Activated CD4-positive, alpha-beta T cell treated with anti-CD3 and anti-CD28 coated beads, Interleukin-2, amount 50 U/mL, for 16 hours (primary cell): Measurements from ENCODE around the gene SHF.
"Not testable (repeated sequence)": the region's sequence is repeated elsewhere in the genome, so short reads cannot be mapped to it uniquely, and the experiment has no call there.

Experiments
- DNase-seq: peaks from one replicate; pipeline ENCODE4 v3.0.0-alpha.2; 2020

Gene SHF

DNA sequence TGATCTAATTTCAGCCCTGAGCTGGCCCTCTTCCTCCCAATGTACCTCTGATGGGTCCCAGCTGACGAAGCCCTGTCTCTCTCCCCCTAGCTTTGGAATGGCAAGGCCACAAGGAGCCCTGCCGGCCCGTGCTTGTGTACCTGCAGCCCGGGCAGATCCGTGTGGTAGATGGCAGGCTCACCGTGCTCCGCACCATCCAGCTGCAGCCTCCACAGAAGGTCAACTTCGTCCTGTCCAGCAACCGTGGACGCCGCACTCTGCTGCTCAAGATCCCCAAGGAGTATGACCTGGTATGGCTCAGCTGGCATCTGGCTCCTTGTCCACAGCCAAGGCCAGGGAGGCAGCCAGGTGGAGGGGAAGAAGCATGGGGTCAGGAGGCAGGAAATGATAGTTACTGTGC is 43.8 kb downstream of the SHF start:
- DNase-seq, result no peak

DNA sequence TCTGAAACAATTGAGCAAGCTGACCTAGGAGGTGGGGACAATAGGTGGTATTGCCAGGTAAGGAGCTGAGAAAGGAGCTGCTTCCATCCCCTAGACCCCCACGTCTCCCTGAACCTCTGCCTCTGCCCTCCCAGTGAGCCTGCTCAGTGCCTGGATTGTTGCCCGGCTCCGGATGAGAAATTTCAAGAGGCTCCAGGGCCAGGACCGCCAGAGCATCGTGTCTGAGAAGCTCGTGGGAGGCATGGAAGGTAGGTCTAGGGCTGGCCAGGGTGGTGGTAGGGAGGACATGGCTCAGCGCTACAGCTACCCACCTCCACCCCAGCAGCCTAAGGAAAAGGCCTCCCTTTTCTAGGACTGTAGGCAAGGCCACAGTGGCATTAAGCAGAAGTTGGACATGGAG is 44.7 kb downstream of the SHF start:
- DNase-seq, result no peak

DNA sequence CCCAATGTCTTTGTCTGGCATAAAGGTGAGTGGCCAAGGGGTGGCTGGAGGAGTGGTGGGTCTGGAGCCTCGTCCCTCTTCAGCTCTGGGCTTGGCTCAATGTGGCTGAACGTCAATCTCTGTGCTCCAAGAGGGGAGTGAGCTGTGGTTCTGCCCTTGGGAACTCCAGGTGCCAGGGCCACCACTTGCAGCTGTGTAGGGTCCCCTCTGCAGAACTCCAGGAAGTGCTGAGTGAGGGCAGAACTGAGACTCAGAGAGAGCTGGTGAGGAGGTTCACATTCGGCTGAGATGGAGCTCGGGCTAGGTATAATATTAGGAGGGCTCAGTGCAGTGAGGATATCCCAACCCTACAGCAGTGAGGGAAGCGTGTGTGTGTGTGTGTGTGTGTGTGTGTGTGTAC is 46.4 kb downstream of the SHF start:
- no peak for DNase-seq

DNA sequence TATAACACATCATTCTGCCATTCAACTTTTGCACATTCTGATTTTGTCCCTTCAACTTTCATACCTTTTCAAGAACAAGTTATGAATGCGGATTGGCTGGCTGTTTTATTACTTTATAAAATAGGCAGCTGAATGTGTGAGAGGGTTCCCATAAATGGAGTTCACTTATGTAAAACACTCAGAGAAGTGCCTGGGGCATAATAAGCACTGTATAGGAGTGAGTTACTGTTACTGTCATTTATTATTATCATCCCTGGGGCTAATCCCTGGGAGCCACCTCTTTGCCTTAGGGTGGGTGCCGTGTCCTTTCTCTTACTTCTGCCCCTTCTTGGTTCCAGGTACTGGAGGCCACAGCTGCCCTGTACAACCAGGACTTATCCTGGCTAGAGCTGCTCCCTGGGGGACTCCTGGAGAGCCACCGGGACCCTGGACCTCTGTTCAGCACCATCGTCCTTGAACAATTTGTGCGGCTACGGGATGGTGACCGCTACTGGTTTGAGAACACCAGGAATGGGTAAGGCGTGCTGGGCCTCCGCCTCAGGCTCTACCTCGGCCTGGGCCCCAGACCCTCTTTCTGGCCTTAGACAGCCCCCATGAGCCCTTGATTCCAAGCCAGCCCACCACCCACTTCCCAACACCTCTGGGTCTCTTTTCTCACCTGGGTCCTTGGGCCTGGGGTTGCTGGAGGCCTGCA is 47.1 kb downstream of the SHF start:
- DNase-seq, result no peak

DNA sequence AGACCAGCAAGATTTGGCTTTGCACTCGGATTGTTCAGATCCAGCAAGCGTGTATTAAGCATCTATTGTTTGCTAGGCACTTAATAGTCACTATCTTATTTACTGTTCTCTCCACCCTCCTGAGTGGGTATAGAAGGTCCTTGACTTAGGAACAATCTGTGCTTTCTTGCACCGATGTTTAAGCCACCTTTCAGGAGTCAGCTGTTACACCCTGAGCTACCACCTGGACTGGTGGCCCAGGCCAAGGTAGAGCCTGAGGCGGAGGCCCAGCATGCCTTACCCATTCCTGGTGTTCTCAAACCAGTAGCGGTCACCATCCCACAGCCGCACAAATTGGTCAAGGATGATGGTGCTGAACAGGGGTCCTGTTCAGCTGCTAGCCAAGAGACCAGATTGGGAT is 48.0 kb downstream of the SHF start:
- no peak for DNase-seq

DNA sequence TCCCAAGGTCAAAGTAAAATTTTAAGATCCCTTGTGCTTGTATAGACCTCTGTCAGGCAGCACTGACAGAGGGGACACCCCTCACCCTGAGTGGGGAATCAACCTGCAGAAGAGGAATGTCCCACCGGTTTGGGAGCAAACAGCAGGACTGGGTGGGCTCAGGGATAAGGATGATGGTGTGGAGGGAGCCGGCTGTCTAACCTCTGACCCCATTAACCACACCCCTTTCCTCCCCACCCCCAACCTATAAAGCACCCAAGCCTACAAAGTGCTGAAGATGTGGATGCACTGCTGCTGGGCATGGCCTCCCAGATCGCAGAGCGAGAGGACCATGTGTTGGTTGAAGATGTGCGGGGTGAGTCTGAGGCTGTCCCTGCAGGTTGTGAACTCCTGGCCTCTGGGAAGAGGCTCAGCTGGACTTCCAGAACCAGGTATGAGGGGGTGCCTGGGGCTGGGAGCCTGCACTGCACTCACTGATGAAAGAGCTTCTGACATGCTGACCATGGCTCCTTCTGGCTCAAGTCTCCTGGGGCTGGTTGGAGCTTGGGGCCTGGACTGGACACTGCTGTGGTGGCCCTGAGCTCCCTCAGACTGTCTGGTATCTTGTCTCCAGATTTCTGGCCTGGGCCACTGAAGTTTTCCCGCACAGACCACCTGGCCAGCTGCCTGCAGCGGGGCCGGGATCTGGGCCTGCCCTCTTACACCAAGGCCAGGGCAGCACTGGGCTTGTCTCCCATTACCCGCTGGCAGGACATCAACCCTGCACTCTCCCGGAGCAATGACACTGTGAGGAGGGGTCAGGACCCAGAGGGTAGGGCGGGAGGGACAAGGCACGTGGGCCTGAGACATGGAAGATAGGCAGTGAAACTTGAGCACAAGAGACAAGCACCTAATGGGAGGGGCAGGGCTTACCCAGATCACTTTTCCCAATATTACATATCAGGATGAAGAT is 48.7 kb downstream of the SHF start:
- no peak for DNase-seq

DNA sequence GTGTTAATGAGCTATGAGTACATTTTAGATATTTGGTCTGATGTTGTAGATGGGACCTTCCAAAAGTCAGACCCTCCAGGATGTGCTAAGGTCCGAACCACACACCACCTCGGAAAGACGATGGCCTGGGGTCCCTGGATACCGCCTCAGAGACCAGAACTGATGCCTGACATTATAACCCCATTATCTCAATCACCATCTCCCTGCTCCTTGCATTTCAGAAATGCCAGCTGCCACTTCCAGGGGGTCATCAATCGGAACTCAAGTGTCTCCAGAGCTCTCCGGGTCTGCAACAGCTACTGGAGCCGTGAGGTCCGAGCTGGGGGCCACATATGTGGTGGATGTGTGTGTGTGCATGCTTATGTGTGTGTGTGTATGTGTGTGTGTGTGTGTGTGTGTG is 50.1 kb downstream of the SHF start:
- DNase-seq, result no peak

DNA sequence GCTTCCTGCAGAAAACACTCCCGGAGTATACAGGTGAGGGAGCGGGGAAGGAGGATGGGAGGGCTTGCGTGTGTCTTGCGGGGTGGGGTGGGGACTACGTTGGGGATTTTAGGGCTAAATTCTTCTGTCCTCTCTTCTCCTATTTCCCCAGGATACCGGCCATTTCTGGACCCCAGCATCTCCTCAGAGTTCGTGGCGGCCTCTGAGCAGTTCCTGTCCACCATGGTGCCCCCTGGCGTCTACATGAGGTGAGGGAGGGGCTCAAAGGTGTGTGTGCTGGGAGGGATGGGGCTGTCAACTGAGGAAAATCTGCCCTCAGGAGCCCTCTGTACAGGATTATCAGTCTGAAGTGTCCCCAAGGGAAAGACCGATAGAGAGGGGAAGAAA is 51.4 kb downstream of the SHF start:
- DNase-seq, result no peak

DNA sequence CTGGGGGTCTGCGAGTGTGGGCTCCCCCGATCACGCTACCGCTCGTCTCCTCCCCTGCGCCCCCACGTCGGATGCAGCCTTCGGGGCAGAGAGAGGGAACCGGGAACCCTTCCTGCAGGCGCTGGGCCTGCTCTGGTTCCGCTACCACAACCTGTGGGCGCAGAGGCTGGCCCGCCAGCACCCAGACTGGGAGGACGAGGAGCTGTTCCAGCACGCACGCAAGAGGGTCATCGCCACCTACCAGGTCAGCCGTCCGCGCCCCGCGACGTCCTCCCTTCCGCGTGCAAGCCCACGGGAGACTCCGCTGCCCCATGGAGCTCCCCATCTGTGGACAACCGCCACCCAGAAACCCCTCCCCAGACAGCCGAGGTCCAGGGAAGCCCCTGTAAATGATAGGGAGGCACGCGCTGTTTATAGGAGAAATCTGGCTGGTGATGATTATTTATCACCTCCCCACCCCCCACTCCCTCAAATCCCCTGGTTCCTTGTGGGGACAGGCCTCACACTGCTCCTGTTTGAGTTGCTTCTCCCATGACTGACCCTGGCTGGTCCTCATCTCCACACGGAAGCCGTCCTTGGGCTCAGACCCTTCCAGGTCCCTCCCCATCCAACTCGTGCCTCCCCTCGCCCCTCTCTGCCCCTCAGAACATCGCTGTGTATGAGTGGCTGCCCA is 51.9 kb downstream of the SHF start:
- DNase-seq, result not testable (repeated sequence)

DNA sequence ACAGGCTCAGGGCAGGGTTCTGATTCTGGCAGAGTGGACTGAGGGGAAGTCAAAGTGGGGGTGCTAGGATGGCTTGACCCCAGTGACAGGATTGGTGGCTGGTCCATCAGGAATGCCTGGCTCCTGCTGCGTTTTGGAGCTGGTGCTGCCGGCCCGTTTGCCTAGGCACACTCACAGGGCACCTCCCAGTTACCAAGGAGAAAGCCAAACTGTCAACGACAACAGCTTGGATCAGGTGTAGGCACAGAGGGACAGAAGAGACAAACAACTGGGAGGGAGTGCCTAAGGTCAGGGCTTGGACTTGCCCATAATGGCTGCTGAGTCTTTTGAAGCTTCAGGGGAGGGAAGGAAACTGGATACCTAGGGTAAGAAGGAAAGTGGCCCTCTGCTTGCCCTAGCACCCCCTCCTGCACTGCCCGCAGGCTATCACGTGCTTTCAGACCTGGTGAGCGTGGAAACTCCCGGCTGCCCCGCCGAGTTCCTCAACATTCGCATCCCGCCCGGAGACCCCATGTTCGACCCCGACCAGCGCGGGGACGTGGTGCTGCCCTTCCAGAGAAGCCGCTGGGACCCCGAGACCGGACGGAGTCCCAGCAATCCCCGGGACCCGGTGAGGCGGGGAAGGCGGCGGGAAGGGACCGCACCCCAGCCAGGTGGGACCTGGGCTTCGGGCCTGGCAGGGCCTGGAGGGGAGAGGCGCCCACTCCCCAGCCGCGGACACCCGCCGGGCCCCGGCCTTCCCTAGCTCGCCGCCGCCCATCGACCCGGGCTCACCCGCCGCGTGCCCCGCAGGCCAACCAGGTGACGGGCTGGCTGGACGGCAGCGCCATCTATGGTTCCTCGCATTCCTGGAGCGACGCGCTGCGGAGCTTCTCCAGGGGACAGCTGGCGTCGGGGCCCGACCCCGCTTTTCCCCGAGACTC is 52.8 kb downstream of the SHF start:
- no peak for DNase-seq

DNA sequence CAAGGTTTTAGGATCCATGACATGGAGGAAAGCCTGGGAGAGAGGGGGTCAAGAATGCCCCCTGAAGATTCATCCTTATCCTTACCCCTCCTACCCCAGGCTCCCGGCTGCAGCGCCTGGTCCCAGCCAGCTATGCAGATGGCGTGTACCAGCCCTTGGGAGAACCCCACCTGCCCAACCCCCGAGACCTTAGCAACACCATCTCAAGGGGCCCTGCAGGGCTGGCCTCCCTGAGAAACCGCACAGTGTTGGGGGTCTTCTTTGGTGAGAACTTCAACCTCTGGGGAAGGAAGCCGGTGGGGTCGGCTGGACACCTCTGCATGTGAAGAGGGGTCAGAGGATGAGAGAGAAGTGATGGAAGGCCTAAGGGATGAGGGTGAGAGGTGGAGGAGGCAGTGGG is 53.7 kb downstream of the SHF start:
- no peak for DNase-seq

DNA sequence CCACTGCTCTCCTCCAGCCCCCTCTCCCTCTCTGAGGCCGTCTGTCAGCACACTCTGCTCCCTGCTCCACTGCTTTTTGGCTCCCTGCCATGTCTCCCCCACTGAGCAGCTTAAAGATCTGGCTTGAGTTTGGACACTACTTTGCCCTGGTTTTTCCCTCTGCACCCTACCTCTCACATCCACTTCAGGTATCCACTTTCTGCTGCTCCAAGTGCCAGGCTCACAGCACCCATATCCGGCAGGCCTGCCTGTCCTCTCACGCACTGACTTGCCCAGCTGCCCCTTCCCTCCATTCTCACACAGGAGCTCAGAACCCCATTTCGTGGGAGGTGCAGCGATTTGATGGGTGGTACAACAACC is 54.2 kb downstream of the SHF start:
- no peak for DNase-seq

DNA sequence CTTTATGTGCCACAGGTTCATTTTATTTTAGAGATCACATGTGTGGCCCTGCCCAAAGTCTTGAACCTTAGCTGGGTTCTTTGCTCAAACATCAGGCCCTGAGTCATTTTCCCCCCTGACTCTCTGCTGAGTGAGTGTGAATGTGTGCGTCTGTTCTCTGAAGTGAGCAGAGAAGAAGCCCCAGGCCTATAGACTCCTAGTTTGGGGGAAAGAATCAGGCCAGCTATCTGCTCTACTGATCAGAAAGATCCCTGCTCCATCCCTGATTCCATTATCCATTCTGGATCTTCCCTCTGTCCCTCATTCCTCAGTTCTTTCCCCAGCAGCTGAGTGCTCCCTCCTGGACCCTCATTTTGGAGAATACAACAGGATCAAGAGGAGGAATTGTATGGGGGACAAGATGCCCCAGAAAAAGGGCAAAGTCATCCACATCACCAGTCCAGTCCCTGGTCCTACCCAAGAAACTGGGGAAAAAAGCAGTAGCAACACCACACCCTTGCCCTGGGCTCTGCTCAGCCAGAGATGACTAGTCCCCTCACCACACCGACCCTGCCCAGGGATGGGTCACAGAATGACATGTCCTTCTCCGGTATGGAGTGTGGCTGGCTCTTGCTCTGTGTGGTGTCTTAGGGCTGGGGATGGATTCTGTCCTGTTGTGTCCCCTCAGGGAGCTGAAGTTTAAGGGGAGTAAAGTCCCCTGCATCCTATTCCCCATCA is 54.8 kb downstream of the SHF start:
- DNase-seq, result no peak

DNA sequence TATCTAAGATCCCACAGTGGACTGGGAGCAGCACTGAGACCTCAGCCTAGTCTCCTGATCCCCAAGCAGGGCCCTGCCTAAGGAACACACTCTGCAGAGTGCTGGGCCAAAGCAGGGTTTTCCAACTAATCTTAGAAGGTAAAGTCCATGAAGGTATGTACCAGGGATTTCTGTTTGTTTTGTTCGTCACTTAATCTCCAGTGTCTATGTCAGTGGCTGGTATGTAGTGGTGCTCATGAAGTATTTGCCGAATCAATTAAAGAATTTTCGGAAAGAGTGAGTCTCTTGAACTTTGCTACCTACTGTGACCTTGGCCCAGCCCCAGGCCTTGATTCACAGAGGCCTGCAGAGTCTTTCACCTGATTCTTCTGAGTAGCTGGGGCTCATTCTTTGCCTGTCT is 56.3 kb downstream of the SHF start:
- no peak for DNase-seq

DNA sequence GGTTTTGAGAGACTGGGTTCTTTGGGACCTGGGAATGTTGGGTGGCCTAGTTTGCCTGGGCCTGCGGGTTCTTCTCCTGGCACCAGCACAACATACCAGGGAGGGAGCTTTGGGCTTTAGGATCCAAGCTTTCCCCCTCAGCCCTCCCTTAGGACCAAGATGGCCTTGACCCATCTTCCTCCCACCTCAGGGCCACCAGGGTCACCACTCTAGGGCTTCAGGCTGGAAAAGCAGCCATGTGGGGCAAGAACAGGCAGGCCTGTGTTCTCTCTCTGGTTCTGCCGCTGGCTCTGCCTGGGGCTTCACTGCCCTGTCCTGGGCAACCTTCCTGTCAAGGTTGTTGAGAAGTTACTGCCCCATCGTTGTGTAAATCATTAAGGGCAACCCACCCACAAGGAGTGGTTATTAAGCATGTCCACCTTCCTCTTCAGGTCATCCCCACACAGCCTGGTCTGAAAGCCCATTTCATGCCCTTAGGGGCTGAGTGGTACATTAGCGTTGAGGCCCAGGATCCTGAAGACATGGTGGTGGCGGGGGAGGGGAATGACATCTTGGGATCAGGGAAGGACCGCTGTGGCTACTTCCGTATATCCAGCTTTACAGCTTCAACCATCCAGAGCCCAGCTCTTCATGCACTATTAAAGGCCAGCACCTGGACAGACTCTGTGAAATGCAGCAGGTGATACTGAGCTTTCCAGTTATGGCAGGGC is 57.3 kb downstream of the SHF start:
- DNase-seq, result no peak

DNA sequence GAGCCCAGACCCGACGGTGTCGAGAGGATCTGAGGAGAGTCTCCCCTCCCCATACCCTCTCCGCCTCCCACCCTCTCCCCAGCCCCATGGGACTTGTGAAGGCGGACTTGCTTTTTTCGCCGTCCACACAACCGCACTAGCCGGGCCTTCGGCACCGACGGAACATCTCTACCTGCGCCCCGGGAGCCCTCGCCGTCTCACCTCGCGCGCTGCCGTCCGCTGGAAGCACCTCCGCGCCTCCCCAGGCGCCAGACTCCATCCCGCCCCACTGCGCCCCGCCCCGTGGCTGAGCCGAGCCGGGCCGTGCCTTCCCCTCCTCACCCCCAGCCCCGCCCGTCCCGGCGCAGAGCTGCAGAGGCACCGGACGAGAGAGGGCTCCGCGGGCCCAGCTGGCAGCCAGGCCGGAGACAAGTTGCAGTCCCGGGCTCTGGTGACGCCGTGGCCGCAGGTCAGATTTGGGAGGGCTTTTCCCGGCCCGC is 58.1 kb downstream of the SHF start, which contains the start of the genes DUOX1 and DUOXA1:
TSS of gene DUOX1 (plus strand) at position 344 of the 479 bp plus-strand sequence. CDS start 1,973 bp downstream, outside the sequence.
TSS of gene DUOXA1 (minus strand) at position 229 of the 479 bp plus-strand sequence. CDS start 6,865 bp downstream, outside the sequence.
- peak; percentile 16 for DNase-seq

DNA sequence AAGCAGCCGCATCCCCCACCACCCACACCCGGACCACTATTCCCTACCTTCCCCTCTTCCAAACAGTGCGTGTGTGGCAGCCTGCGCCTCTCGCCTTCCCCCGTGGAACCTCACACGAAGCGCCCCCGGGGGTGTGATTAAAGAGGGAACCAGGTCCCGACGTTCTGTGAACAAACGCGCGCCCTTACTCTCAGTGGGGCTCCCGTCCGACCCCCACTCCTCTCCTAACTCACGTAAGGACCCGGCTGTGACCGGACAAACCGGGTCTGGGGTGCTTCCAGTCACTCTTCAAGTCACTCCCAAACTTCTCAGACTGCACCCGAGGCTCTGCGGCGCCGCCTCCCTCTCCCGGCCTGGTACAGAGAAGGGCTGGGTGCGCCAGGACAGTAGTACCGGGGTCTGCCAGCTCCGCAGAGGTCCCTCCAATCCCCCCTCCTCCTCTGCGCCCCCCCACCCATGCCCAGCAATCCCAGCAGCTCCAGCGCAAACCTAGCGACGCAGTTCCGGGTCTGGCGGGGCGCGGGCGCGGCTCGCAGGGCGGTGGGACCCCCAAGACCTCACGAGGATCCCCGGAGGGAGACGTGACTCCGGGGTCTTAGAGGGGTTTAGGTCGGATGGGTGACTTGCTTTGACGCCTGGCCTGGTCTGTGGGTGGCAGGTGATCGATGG is 58.7 kb downstream of the SHF start:
- DNase-seq, result no peak

DNA sequence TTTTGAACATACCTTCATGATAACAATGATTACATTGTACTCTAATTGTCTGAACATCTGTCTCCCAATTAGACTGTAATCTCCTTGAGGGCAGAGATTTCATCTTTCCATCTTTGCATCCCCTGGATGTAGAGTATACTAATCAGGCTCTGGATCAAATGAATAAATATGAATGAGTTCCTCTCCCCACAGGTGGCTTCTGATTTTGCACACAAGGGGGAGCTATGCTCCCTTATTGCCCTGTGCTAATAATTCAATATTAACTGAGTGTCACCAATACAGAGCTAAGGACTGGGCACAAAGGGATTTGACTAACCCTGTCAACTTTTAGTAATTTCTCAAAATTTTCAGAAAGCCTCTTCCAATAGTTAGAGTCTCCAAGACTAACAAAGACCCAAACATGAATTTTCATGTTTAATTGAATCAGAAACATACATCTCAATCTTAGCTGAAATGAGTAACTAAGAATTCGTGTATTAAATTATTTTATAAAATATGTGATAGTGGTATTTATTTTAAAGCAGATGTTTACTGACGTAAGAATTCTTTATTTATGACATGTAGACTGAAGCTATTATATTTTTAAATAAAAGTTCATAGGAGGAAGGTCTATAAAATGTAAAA is 61.1 kb downstream of the SHF start:
- no peak for DNase-seq

DNA sequence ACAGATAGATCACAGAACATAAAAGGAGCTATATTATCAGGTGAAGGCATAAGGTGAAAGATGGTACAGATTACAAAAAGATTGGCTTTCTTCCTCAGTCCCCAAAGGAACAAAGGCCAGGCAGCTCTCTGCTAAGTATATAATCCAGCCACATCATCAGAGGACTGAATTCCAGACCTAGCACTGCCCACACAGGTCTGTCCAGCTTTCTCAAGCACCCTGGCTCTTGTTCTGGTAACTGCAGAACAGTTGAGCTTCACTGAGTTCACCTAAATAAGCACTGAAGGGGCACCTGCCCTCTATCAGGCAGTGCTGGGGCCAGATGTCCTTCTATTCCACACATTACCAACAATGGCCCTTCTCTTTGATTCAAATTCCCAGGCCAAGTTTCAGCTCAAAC is 64.4 kb downstream of the SHF start:
- DNase-seq, result no peak

DNA sequence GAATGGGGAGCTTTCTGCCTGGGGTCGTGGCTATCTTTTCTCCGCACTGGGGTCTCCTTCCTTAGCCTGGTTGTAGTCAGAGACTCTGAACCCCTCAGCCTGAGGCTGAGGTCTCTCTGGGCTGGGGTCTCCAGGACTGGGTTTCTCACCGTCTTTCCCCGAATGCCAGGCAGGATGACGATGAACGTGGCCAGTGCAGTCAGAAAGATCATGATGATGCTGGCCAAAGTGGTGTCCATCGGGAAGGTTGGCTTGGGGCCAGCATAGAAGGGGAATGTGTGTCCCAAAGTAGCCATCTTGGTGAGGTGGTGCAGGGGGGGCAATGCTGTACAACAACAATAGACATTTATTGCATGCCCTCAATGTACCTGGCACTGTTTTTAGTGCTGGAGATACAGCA is 65.0 kb downstream of the SHF start:
- DNase-seq, result no peak
